Esophagus muscularis mucosa (tissue), 4 donors: ENCODE results near the gene PITPNM3.

Experiments used
- EP300 ChIP-seq: sonication (generic); formaldehyde crosslinking; IDR thresholded peaks from one replicate; pipeline ENCODE4 v1.6.1; 2017; ENCODE audit warnings: antibody characterized with exemption
- POLR2A ChIP-seq: fragments of 450-650 bp; IDR thresholded peaks from one replicate; pipeline ENCODE4 v1.6.1; 2017; ENCODE audit warnings: antibody characterized with exemption, moderate library complexity, mild to moderate bottlenecking, low read depth
- POLR2AphosphoS5 ChIP-seq, 2 donors: sonication (generic); formaldehyde crosslinking; IDR thresholded peaks; one replicate each; pipeline ENCODE4 v1.6.1; 2017; ENCODE audit warnings: antibody characterized with exemption in 2 of 2
- TF ChIP-seq, protein P1 (sequence below), 3 experiments: fragments of 200-600 bp in 2 of 3; fragments of 450-650 bp in 1 of 3; sonication (generic) in 2 of 3; IDR thresholded peaks; one replicate each; pipeline ENCODE4 v1.5.1; 2017 to 2019; ENCODE audit warnings: antibody characterized with exemption in 3 of 3, mild to moderate bottlenecking in 2 of 3, moderate library complexity in 1 of 3

DNA sequence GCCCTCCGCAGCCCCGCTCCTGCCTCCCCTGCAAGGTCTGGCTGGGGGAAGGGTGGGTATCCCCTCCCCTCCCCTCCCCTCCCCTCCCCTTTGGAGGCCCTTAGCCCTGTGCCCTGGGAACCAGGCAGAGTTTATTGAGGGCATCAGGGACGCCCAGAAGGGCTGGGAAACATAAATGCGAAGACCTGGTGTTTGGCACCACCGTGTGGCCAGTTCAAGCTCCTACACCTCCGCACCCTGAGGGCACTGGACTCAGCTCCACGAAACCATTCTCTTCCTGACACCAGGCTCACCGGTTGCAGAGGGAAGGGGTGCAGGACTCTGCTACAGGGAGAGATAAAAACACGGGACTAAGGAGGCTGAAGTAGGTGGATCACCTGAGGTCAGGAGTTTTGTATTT is 120.4 kb downstream of the PITPNM3 start:
- TF ChIP-seq EP300 (no peak), POLR2A (no peak), POLR2AphosphoS5 (IDR thresholded peaks at IDR 0.05) (peak in 1 of 2 donors; percentile 14)
- TF ChIP-seq, protein P1, sequence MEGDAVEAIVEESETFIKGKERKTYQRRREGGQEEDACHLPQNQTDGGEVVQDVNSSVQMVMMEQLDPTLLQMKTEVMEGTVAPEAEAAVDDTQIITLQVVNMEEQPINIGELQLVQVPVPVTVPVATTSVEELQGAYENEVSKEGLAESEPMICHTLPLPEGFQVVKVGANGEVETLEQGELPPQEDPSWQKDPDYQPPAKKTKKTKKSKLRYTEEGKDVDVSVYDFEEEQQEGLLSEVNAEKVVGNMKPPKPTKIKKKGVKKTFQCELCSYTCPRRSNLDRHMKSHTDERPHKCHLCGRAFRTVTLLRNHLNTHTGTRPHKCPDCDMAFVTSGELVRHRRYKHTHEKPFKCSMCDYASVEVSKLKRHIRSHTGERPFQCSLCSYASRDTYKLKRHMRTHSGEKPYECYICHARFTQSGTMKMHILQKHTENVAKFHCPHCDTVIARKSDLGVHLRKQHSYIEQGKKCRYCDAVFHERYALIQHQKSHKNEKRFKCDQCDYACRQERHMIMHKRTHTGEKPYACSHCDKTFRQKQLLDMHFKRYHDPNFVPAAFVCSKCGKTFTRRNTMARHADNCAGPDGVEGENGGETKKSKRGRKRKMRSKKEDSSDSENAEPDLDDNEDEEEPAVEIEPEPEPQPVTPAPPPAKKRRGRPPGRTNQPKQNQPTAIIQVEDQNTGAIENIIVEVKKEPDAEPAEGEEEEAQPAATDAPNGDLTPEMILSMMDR (IDR thresholded peaks at IDR 0.05): peak; percentile 70 to 85 (median 75)
